ENCODE results near the gene PIK3CA. TPM values are rescaled to one million over a fixed set of nuclear protein-coding genes. Genes with fewer than 3 reads are reported as not detected.
A peak's percentile ranks its signal among the peaks of the same experiment; 100 is the strongest.

The PIK3CA gene
- total RNA-seq, 2 experiments from 2014 or later, result 18.5 to 19.7 TPM

GRCh38 chr3:179146911-179147513 is 1.1 kb upstream of the PIK3CA start:
- H3K9me3 Mint-ChIP-seq (ENCODE audit: low read depth), result no peaks in the 10 kb centered on the region
- DNase-seq, result peak; percentile 48

DNA sequence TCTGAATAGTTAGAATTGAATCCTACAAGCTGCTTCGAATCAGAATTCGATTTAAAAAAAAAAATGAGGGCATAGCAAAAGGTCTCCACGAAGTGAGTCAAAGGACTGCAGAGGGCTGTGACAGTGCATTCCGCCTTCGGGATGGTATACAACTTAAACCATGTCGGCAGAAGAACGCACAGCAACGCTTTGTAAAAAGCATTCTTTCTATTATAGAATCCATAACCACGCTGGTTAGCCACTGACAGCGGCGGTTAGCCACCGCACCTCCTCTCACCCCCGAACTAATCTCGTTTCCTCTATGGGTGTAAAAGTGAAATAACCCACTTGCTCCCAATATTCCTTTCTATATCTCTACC is 664 bp upstream of the PIK3CA start:
- Mint-ChIP-seq H3K4me3 (no peak overlapping the region), H3K27me3 (peaks cover 26% of the 10 kb centered on the region), H3K27ac (no peak overlapping the region), H3K4me1 (peaks cover 27% of the 10 kb centered on the region), H3K9me3 (ENCODE audit: low read depth) (no peaks in the 10 kb centered on the region), H3K36me3 (no peaks in the 10 kb centered on the region)
- peak; percentile 89 for DNase-seq
- ATAC-seq, result no peak
- CTCF ChIA-PET, result interaction anchor here (0.7 to 5.0 kb wide), 10 partner anchors 49 to 414 kb away, joined by 3 to 38 read pairs (median 8); no protein-coding TSS in a partner anchor

More at GRCh38 chr3:179146911-179147513, 1.1 kb upstream of the PIK3CA start:
- H3K4me3 Mint-ChIP-seq, result no peak overlapping the region
- peak; percentile 14 for ATAC-seq
- H3K27ac Mint-ChIP-seq, result no peak overlapping the region
- peaks cover 24% of the 10 kb centered on the region for H3K4me1 Mint-ChIP-seq
- H3K36me3 Mint-ChIP-seq, result no peaks in the 10 kb centered on the region
- H3K27me3 Mint-ChIP-seq, result peaks cover 29% of the 10 kb centered on the region
- CTCF ChIA-PET, result interaction anchor here (0.7 to 5.0 kb wide), 10 partner anchors 49 to 415 kb away, joined by 3 to 38 read pairs (median 8); no protein-coding TSS in a partner anchor

- Mint-ChIP-seq H3K4me1 (peaks cover 29% of the 10 kb centered on the region), H3K36me3 (no peaks in the 10 kb centered on the region), H3K27ac (peak overlapping the region; percentile 93), H3K27me3 (peaks cover 18% of the 10 kb centered on the region), H3K9me3 (ENCODE audit: low read depth) (no peaks in the 10 kb centered on the region), H3K4me3 (no peak overlapping the region)
- ATAC-seq (peak; percentile 35), DNase-seq (peak; percentile 63)
- CTCF ChIA-PET, result interaction anchor here (0.7 to 5.0 kb wide), 12 partner anchors 10 to 182 kb away, joined by 3 to 38 read pairs (median 4); no protein-coding TSS in a partner anchor
Measured at GRCh38 chr3:179148616-179149405, 654 bp downstream of the PIK3CA start.

GRCh38 chr3:179149406-179149867 is 1.3 kb downstream of the PIK3CA start:
- ATAC-seq (no peak), DNase-seq (peak; percentile 52)
- Mint-ChIP-seq H3K27me3 (peaks cover 14% of the 10 kb centered on the region), H3K9me3 (ENCODE audit: low read depth) (no peaks in the 10 kb centered on the region), H3K36me3 (no peaks in the 10 kb centered on the region), H3K4me1 (peaks cover 29% of the 10 kb centered on the region), H3K4me3 (no peak overlapping the region), H3K27ac (peak overlapping the region; percentile 93)
- CTCF ChIA-PET, result interaction anchor here (0.7 to 5.0 kb wide), 10 partner anchors 9 to 181 kb away, joined by 3 to 38 read pairs (median 4); no protein-coding TSS in a partner anchor

- no peak overlapping the region for H3K4me3 Mint-ChIP-seq
- H3K4me1 Mint-ChIP-seq, result peaks cover 29% of the 10 kb centered on the region
- H3K9me3 Mint-ChIP-seq (ENCODE audit: low read depth), result no peaks in the 10 kb centered on the region
- CTCF ChIA-PET, result interaction anchor here (0.7 to 3.5 kb wide), 6 partner anchors 33 to 175 kb away, joined by 3 to 16 read pairs (median 4); no protein-coding TSS in a partner anchor
- DNase-seq, result no peak
- peaks cover 10% of the 10 kb centered on the region for H3K27me3 Mint-ChIP-seq
- ATAC-seq, result no peak
- H3K27ac Mint-ChIP-seq, result peak overlapping the region; percentile 93
- no peaks in the 10 kb centered on the region for H3K36me3 Mint-ChIP-seq
Measured at GRCh38 chr3:179149951-179150350, 1.8 kb downstream of the PIK3CA start.

GRCh38 chr3:179150610-179151009 is 2.5 kb downstream of the PIK3CA start:
- DNase-seq, result no peak
- Mint-ChIP-seq H3K4me1 (peaks cover 29% of the 10 kb centered on the region), H3K36me3 (no peaks in the 10 kb centered on the region), H3K9me3 (ENCODE audit: low read depth) (no peaks in the 10 kb centered on the region), H3K27ac (no peak overlapping the region), H3K4me3 (no peak overlapping the region), H3K27me3 (peaks cover 6% of the 10 kb centered on the region)
- CTCF ChIA-PET, result no interaction called here
- ATAC-seq, result no peak

DNA sequence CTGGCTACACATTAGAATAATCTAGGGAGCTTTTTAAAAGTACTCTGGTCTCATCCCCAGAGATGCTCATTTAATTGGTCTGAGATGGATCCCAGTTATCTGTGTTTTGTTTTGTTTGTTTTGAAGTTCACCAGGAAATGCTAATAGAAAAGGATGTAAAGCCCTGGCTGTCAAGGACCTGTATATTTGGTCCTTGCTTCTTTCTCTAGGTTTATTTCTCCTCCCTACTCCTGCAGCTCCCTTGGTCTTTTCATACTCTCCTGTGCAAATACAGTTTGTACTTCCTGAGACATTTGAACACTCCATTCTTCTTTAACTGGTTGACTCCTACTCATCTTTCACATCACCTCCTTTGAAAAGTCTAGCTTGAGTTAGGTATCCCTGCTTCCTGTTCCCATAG is 3.3 kb downstream of the PIK3CA start:
- CTCF ChIA-PET, result no interaction called here
- Mint-ChIP-seq H3K4me3 (no peak overlapping the region), H3K36me3 (no peaks in the 10 kb centered on the region), H3K4me1 (peaks cover 29% of the 10 kb centered on the region), H3K9me3 (ENCODE audit: low read depth) (no peaks in the 10 kb centered on the region), H3K27ac (no peak overlapping the region), H3K27me3 (peaks cover 4% of the 10 kb centered on the region)
- DNase-seq (no peak), ATAC-seq (no peak)

DNA sequence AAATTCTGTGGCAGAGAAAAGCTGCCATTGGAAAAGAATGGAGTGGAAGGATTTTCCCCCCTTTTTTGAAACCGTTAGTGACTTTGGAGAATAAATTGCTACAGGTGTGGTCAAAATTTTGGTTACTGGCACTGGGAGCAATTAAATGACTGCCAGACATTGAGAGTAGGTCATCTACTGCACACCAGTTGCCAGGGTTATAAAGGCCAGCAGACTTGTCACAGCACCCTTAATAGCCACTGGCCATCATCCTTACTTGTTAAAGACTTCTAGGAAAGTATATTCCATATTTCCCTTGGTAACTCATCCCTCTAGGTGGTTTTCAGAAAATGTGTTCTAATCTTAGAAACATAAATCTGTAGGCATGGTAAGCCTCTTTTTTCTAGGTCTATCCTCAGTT is 8.0 kb downstream of the PIK3CA start:
- CTCF ChIA-PET, result interaction anchor here (1.0 to 1.9 kb wide), 2 partner anchors 16 to 165 kb away, joined by 3 to 4 read pairs; no protein-coding TSS in a partner anchor

GRCh38 chr3:179156775-179157174 is 8.6 kb downstream of the PIK3CA start:
- Mint-ChIP-seq H3K4me1 (peaks cover 15% of the 10 kb centered on the region), H3K9me3 (ENCODE audit: low read depth) (no peaks in the 10 kb centered on the region), H3K36me3 (peaks cover 2% of the 10 kb centered on the region), H3K27ac (no peak overlapping the region), H3K27me3 (no peaks in the 10 kb centered on the region), H3K4me3 (no peak overlapping the region)
- no peak for ATAC-seq
- CTCF ChIA-PET, result interaction anchor here (1.0 to 1.9 kb wide), 2 partner anchors 17 to 165 kb away, joined by 3 to 4 read pairs; no protein-coding TSS in a partner anchor
- DNase-seq, result no peak

More for the DNA sequence above, 8.0 kb downstream of the PIK3CA start:
- H3K27me3 Mint-ChIP-seq, result no peaks in the 10 kb centered on the region
- ATAC-seq (no peak), DNase-seq (no peak)
- no peak overlapping the region for H3K27ac Mint-ChIP-seq
- H3K9me3 Mint-ChIP-seq (ENCODE audit: low read depth), result no peaks in the 10 kb centered on the region
- peaks cover 2% of the 10 kb centered on the region for H3K36me3 Mint-ChIP-seq
- H3K4me1 Mint-ChIP-seq, result peaks cover 18% of the 10 kb centered on the region
- no peak overlapping the region for H3K4me3 Mint-ChIP-seq

DNA sequence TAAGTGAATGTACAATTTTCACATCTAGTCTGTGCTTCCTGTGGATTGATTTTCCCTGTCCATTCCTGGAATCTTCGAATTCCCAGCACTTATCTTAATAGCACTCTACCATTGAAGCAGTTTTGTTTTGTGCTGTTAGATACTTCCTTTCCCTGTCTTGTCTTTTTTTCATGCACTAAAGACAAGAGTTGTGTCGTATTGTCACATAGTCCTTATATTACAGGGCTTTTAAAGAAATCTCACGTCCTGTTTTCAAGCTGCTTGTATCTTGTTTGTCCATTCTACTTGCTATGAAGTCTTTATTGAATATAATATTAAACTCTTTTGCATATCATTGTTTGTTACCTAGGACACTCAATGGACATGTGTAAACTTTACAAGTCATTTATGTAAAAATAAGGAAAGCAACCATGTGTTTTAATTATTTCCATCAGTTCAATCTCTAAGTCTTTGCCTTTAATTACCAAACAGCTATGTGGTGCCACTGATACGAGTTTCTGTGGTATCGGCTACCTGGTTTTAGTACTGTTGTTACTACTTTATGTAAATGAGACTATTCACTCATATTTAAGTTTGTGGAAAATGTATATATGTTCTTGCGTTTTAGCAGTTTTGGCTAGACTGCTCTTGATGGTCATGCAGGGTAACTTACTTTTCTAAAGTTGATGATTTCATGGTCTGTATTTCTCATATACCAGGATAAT is 10.3 kb downstream of the PIK3CA start:
- ATAC-seq (no peak), DNase-seq (no peak)
- Mint-ChIP-seq H3K9me3 (ENCODE audit: low read depth) (no peaks in the 10 kb centered on the region), H3K4me1 (peaks cover 9% of the 10 kb centered on the region), H3K27ac (no peak overlapping the region), H3K36me3 (peaks cover 2% of the 10 kb centered on the region), H3K4me3 (no peak overlapping the region), H3K27me3 (no peaks in the 10 kb centered on the region)
- CTCF ChIA-PET, result interaction anchor here (1.4 kb wide), 1 partner anchor 10 kb away, joined by 5 read pairs; no protein-coding TSS in a partner anchor

GRCh38 chr3:179163503-179163902 is 15.3 kb downstream of the PIK3CA start:
- ATAC-seq (no peak), DNase-seq (no peak)
- Mint-ChIP-seq H3K27me3 (no peaks in the 10 kb centered on the region), H3K9me3 (ENCODE audit: low read depth) (no peaks in the 10 kb centered on the region), H3K27ac (no peak overlapping the region), H3K4me3 (no peak overlapping the region), H3K36me3 (peaks cover 3% of the 10 kb centered on the region), H3K4me1 (peaks cover 9% of the 10 kb centered on the region)
- CTCF ChIA-PET, result no interaction called here

- ATAC-seq, result no peak
- H3K9me3 Mint-ChIP-seq (ENCODE audit: low read depth), result no peaks in the 10 kb centered on the region
- CTCF ChIA-PET, result no interaction called here
Measured at GRCh38 chr3:179164857-179165256, 16.7 kb downstream of the PIK3CA start.

More at GRCh38 chr3:179164857-179165256, 16.7 kb downstream of the PIK3CA start:
- H3K4me1 Mint-ChIP-seq, result peaks cover 13% of the 10 kb centered on the region
- no peaks in the 10 kb centered on the region for H3K27me3 Mint-ChIP-seq
- H3K4me3 Mint-ChIP-seq, result no peak overlapping the region
- DNase-seq, result no peak
- no peak overlapping the region for H3K27ac Mint-ChIP-seq
- peaks cover 2% of the 10 kb centered on the region for H3K36me3 Mint-ChIP-seq

Measured in activated CD8-positive, alpha-beta memory T cell treated with anti-CD3 and anti-CD28 coated beads, Interleukin-2, amount 10 ng/mL, durations not matched to agents 7 days and 5 days (primary cell).